AG10803 (cell line): ENCODE measurements around the gene NCKAP1.

Experiments
- DNase-seq: peaks from one replicate; pipeline ENCODE4 v3.0.0; 2010; ENCODE audit warnings: low read depth
- H3K4me3 ChIP-seq: 2 replicates; pipeline ENCODE4 v1.5.1; 2011; ENCODE audit warnings: mild to moderate bottlenecking, low read length, control low read depth
- TF ChIP-seq, protein P1 (sequence below): conservative IDR thresholded peaks from 2 replicates; pipeline ENCODE4 v1.5.1; 2011; ENCODE audit warnings: mild to moderate bottlenecking, low read length, control low read depth, inconsistent platforms

NCKAP1 gene

DNA sequence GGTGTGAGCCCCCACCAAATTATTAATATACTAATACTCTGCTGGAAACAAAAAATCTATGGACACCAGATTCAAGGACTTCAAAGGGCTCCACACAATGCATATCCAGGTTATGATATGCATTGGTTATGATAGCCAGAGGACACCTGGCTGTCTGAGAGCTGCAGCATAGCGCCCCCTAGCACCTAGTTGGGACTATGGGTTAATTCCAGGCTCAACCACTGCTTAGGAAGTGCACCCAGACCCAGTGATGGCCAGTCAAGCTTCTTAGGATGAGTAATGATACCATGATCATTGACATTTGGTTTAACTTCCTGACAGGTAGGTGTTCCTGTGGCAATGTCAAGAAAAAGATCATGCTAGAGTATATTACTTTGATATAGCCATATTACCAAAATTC, 168.0 kb downstream of the NCKAP1 start:
- H3K4me3 ChIP-seq, result no peak overlapping the region
- DNase-seq, result no peak
- TF ChIP-seq, protein P1, sequence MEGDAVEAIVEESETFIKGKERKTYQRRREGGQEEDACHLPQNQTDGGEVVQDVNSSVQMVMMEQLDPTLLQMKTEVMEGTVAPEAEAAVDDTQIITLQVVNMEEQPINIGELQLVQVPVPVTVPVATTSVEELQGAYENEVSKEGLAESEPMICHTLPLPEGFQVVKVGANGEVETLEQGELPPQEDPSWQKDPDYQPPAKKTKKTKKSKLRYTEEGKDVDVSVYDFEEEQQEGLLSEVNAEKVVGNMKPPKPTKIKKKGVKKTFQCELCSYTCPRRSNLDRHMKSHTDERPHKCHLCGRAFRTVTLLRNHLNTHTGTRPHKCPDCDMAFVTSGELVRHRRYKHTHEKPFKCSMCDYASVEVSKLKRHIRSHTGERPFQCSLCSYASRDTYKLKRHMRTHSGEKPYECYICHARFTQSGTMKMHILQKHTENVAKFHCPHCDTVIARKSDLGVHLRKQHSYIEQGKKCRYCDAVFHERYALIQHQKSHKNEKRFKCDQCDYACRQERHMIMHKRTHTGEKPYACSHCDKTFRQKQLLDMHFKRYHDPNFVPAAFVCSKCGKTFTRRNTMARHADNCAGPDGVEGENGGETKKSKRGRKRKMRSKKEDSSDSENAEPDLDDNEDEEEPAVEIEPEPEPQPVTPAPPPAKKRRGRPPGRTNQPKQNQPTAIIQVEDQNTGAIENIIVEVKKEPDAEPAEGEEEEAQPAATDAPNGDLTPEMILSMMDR, result no peak

GRCh38 chr2:182868054-182868796, 170.0 kb downstream of the NCKAP1 start:
- TF ChIP-seq, protein P1, result no peak
- DNase-seq, result no peak
- no peak overlapping the region for H3K4me3 ChIP-seq

- no peak for DNase-seq
- peak overlapping the region; percentile 60 for H3K4me3 ChIP-seq
- TF ChIP-seq, protein P1, result no peak
Observed at GRCh38 chr2:182867426-182868053, 170.7 kb downstream of the NCKAP1 start.

- TF ChIP-seq, protein P1, result no peak
- H3K4me3 ChIP-seq, result peak within 1 kb of the TSS; percentile 60
- DNase-seq, result peak; percentile 49
Observed at GRCh38 chr2:182866461-182867406, 171.5 kb downstream of the NCKAP1 start, which contains the start of gene FRZB. Gene FRZB, minus strand, starts transcription at chr2:182866637. Its CDS starts 85 bp downstream, at chr2:182866552.

- H3K4me3 ChIP-seq, result peak overlapping the region; percentile 60
- DNase-seq, result no peak
- TF ChIP-seq, protein P1, result no peak
Observed at GRCh38 chr2:182866095-182866460, 172.2 kb downstream of the NCKAP1 start.

DNA sequence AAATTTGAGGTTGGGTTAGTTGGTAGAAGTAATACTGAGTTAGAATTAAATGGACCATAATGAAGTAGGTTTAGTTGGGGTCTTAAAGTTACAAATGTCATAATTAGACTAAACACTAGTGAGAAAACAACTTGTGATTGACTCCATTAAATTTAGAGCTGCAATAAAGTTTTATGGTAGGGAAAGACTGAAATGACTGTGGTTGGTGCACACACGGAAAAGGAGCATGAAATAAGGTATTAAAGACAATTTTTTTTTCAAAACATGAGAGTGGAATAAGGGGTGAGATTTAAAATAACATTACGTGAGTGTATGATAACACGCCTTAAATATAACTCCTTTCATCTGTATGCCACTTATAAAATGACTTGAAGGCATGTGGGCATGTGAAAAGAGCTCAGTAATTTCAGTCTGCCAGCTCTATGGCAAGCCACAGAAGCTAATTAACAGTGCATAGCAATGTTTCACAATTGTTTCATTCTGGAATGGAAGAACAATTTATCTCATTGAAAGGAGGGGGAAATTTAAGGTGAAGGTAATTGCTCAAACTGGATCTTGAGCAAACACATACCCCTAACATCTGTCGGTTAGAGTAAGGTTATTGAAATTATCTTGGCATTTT, 173.2 kb downstream of the NCKAP1 start:
- DNase-seq, result no peak
- H3K4me3 ChIP-seq, result no peak overlapping the region
- TF ChIP-seq, protein P1, result no peak
